Gastrocnemius medialis (tissue), 4 donors: ENCODE results near the gene HES7. TPM values are rescaled to one million over a fixed set of nuclear protein-coding genes. Genes with fewer than 3 reads are reported as not detected.

ENCODE experiments used
- ATAC-seq, 2 donors: fragments of 150-250 bp; one replicate each; pipeline ENCODE4 v1.9.1; 2016
- DNase-seq, 2 donors: peaks; one replicate each; pipeline ENCODE4 v3.0.0-alpha.2; 2019
- H3K27ac ChIP-seq, 4 donors: fragments of 200-600 bp; sonication (generic); 1 replicate in 1 of 4; 2 replicates in 3 of 4; pipeline ENCODE4 v1.5.1; 2016 to 2018; ENCODE audit warnings: mild to moderate bottlenecking in 2 of 4, moderate library complexity in 1 of 4
- H3K27me3 ChIP-seq, 3 donors: fragments of 200-600 bp; sonication (generic) in 2 of 3; 1 replicate in 1 of 3; 2 replicates in 2 of 3; pipeline versions ENCODE4 v1.5.1 to v1.6.0; 2016 to 2019; ENCODE audit warnings: mild to moderate bottlenecking in 1 of 3, moderate library complexity in 1 of 3
- H3K36me3 ChIP-seq, 2 donors: fragments of 200-600 bp; sonication (generic) in 1 of 2; one replicate each; pipeline ENCODE4 v1.5.1; 2017 to 2018
- H3K4me1 ChIP-seq, 2 donors: fragments of 200-600 bp; sonication (generic) in 1 of 2; one replicate each; pipeline ENCODE4 v1.5.1; 2016 to 2017; ENCODE audit warnings: mild to moderate bottlenecking in 2 of 2
- H3K4me3 ChIP-seq, 4 donors: fragments of 200-600 bp; sonication (generic) in 3 of 4; 1 replicate in 1 of 4; 2 replicates in 3 of 4; pipeline ENCODE4 v1.5.1; 2016 to 2019; ENCODE audit warnings: mild to moderate bottlenecking in 2 of 4
- H3K9me3 ChIP-seq, 3 donors: fragments of 200-600 bp; sonication (generic) in 2 of 3; 1 replicate in 1 of 3; 2 replicates in 2 of 3; pipeline ENCODE4 v1.5.1; 2016 to 2019
- POLR2A ChIP-seq, 2 donors: fragments of 450-650 bp; IDR thresholded peaks; one replicate each; pipeline ENCODE4 v1.6.1; 2017; ENCODE audit warnings: antibody characterized with exemption in 2 of 2, mild to moderate bottlenecking in 2 of 2, moderate library complexity in 2 of 2
- in situ Hi-C, 4 donors: fragments of 200-750 bp; cut with MboI; loops; one replicate each; pipeline versions ENCODE4 v1.15.0 to v1.8.0; 2017; ENCODE audit warnings: low sequenced_read_pairs in 4 of 4
- intact Hi-C: fragments of 100-400 bp; cut with DNase I; formaldehyde crosslinking; loops from one replicate; pipeline ENCODE4 v1.15.1; 2023; ENCODE audit warnings: low total_unique reads
- total RNA-seq, 4 donors: library from RNA; depleted of rRNA; stranded (reverse); fragments of >200 nt; gene quantifications; one replicate each; pipeline versions ENCODE4 v1.1.0 to v1.2.3, GENCODE V29; 2016
- TF ChIP-seq, protein P1 (sequence below), 5 experiments: fragments of 450-650 bp in 3 of 5; fragments of 200-600 bp in 2 of 5; sonication (generic) in 2 of 5; IDR thresholded peaks in 4 of 5; conservative IDR thresholded peaks in 1 of 5; 1 replicate in 4 of 5; 2 replicates in 1 of 5; pipeline ENCODE4 v1.5.1; 2016 to 2019; ENCODE audit warnings: antibody characterized with exemption in 5 of 5, mild to moderate bottlenecking in 3 of 5, moderate library complexity in 3 of 5

Gene HES7
- total RNA-seq, 4 donors from 2014 or later = not detected

DNA sequence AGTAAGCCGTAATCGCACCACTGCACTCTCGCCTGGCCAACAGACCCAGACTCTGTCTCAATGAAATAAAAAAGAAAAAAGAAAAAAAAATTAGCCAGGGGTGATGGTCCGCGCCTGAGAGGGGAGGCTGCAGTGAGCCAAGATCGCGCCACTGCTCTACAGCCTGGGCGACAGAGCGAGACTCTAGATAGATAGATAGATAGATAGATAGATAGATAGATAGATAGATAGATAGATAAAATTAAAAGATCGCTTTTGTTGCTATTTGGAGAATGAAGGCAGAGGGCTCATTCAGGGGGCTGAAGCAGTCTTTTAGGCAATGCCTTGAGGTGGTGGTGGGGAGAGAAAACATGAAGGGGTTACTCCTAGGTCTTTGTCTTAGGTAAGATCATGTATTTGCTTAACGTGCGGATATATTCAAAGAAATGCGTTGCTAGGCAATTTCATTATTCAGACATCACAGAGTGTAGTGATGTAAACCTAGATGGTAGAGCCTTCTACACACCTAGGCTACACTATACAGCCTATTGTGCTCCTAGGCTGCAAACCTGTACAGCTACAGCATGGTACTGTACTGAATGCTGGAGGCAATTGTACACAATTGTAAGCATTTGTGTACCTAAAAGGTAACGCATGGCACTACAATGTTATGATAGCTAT is 4.3 kb upstream of the HES7 start:
- Histone ChIP-seq H3K4me3 (no peak overlapping the region), H3K27ac (no peak overlapping the region), H3K9me3 (no peaks in the 10 kb centered on the region), H3K4me1 (peaks cover 35 to 37% of the 10 kb centered on the region in 2 donors), H3K36me3 (no peaks in the 10 kb centered on the region), H3K27me3 (peaks cover 18 to 22% (median 21%) of the 10 kb centered on the region in 3 donors)
- intact Hi-C loops (no loop called here), in situ Hi-C loops (loop anchor here in 2 of 4 donors (10.0 kb wide), 2 partner anchors 47 to 57 kb away; partner anchors contain the start of gene TMEM107 (in 1 of the 2))
- DNase-seq = no peak
- ATAC-seq = no peak
- TF ChIP-seq, protein P1, sequence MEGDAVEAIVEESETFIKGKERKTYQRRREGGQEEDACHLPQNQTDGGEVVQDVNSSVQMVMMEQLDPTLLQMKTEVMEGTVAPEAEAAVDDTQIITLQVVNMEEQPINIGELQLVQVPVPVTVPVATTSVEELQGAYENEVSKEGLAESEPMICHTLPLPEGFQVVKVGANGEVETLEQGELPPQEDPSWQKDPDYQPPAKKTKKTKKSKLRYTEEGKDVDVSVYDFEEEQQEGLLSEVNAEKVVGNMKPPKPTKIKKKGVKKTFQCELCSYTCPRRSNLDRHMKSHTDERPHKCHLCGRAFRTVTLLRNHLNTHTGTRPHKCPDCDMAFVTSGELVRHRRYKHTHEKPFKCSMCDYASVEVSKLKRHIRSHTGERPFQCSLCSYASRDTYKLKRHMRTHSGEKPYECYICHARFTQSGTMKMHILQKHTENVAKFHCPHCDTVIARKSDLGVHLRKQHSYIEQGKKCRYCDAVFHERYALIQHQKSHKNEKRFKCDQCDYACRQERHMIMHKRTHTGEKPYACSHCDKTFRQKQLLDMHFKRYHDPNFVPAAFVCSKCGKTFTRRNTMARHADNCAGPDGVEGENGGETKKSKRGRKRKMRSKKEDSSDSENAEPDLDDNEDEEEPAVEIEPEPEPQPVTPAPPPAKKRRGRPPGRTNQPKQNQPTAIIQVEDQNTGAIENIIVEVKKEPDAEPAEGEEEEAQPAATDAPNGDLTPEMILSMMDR (IDR thresholded peaks at IDR 0.05 in 4 of 5, conservative IDR thresholded peaks at IDR 0.05 in 1 of 5) = no peak
- TF ChIP-seq POLR2A (IDR thresholded peaks at IDR 0.05) = no peak

DNA sequence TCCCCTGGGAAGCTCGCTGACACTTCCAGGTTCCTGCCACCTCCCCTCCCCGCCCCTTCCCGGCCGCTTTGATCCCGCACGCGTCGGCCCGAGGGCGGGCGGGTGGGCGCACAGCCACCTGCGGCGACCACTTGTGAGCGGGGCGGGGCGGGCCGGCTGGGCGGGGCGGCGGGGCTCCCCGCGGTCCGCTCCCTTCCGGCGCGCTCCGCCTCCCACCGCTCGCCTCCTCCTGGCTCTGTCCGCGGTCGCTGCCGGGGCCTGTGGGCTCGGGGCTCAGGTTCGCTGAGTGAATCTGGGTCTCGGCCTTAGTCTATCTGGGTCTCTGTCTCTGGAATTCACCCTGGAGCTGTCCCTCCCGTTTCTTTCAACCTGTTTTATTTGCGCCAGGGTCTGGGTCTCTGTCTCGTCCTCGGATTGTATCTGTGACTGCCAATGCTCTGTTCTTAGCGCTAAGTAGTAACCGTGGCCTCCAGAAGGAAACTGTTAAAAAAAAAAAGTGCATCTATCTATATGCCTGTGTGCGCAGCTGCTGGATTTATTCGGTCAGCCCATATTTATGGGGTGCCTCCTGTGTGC is 2.7 kb upstream of the HES7 start:
- peak; percentile 33 to 48 for ATAC-seq
- H3K27me3 ChIP-seq = peaks cover 31 to 38% (median 31%) of the 10 kb centered on the region in 3 donors

DNA sequence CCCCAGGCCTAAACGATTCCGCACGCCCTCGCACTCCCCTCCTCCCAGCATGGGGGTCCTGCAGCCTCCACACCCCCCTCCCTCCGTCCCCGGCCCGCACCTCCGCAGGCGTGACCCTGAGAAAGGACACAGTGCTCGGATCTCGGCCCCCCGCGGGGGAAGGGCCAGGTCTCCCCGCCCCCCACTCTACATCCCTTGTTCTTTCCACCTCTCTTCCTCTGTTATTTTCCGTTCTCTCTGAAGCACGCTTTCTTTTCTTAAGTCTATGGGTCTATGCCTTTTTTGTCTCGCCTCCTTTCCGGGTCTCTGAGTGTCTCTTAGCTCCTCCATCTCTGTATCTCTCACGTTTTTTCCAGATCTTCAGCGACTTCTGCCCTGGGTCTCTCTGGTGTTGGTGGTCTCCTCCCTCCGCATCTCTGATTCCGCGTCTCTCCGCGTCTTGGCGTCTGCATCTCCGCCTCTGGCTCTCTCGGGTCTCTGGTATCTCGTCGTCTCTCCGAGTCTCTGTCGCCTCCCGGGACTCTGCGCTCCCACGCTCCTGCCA is 2.1 kb upstream of the HES7 start:
- peaks cover 31 to 43% (median 32%) of the 10 kb centered on the region in 3 donors for H3K27me3 ChIP-seq
- in situ Hi-C loops = loop anchor here in 2 of 4 donors (10.0 kb wide), 2 partner anchors 49 to 59 kb away; partner anchors contain the start of gene TMEM107 (in 1 of the 2)
- intact Hi-C loops = no loop called here

More for the DNA sequence above, 2.7 kb upstream of the HES7 start:
- peaks cover 48 to 51% of the 10 kb centered on the region in 2 donors for H3K4me1 ChIP-seq
- H3K27ac ChIP-seq = peak overlapping the region; percentile 68 to 79 (median 74)
- H3K36me3 ChIP-seq = no peaks in the 10 kb centered on the region
- DNase-seq = no peak
- TF ChIP-seq, protein P1 (IDR thresholded peaks at IDR 0.05 in 4 of 5, conservative IDR thresholded peaks at IDR 0.05 in 1 of 5) = no peak
- TF ChIP-seq POLR2A (IDR thresholded peaks at IDR 0.05) = no peak
- no peaks in the 10 kb centered on the region for H3K9me3 ChIP-seq
- intact Hi-C loops (no loop called here), in situ Hi-C loops (loop anchor here in 2 of 4 donors (10.0 kb wide), 2 partner anchors 48 to 58 kb away; partner anchors contain the start of gene TMEM107 (in 1 of the 2))
- peak overlapping the region; percentile 66 to 78 (median 72) for H3K4me3 ChIP-seq

DNA sequence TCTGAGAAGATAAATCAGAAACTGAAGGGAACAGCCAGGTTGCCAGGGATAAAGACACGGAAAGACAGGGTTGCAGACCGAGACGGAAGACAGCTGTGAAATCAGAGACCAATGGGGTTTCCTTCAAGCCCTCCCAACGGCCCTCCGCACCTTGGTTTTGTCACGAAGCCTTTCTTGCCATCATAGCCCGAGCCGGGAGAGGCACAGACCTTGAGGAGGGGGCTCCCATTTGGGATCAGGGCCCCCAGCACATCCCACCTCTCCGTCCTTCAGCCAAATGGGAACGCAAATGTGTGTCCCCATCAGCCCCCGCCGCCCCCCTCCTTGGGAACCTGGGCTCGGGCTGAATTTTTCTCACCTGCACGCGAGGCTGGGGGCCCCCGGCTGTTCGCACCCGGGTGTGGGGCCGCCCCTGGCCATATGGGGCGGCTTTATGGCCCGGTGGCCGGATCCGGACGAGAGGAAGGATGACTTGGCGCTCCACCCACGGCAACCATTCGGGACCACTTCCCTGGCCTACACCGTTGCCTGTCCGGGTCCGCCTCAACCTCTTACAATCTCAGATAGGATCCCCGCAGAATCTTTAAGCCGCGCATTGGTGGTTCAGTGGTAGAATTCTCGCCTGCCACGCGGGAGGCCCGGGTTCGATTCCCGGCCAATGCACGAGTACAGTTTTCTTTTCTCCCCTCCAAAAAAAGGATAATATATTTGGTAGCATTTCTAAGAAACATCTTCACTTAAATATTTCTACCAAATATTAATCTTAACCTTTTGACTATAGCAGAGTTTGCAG is 1.4 kb upstream of the HES7 start:
- TF ChIP-seq, protein P1 (IDR thresholded peaks at IDR 0.05 in 4 of 5, conservative IDR thresholded peaks at IDR 0.05 in 1 of 5) = no peak
- no peak for TF ChIP-seq POLR2A (IDR thresholded peaks at IDR 0.05)
- in situ Hi-C loops = loop anchor here in 2 of 4 donors (10.0 kb wide), 2 partner anchors 49 to 59 kb away; partner anchors contain the start of gene TMEM107 (in 1 of the 2)
- ATAC-seq (peak; percentile 45 to 51), DNase-seq (peak; percentile 63 to 68)
- intact Hi-C loops = no loop called here
- peaks cover 31 to 44% (median 37%) of the 10 kb centered on the region in 3 donors for H3K27me3 ChIP-seq
- no peaks in the 10 kb centered on the region for H3K9me3 ChIP-seq
- H3K27ac ChIP-seq = peak overlapping the region; percentile 68 to 79 (median 74)
- peaks cover 57 to 62% of the 10 kb centered on the region in 2 donors for H3K4me1 ChIP-seq
- peak overlapping the region; percentile 66 to 78 (median 72) for H3K4me3 ChIP-seq
- H3K36me3 ChIP-seq = no peaks in the 10 kb centered on the region

More for the DNA sequence above, 2.1 kb upstream of the HES7 start:
- no peak for DNase-seq
- ATAC-seq = peak; percentile 4 to 13
- peak overlapping the region; percentile 66 to 78 (median 72) for H3K4me3 ChIP-seq
- peaks cover 50 to 56% of the 10 kb centered on the region in 2 donors for H3K4me1 ChIP-seq
- peak overlapping the region; percentile 68 to 79 (median 74) for H3K27ac ChIP-seq
- H3K36me3 ChIP-seq = no peaks in the 10 kb centered on the region
- no peak for TF ChIP-seq POLR2A (IDR thresholded peaks at IDR 0.05)
- TF ChIP-seq, protein P1 (IDR thresholded peaks at IDR 0.05 in 4 of 5, conservative IDR thresholded peaks at IDR 0.05 in 1 of 5) = no peak
- H3K9me3 ChIP-seq = no peaks in the 10 kb centered on the region
